AG04450 (cell line): ENCODE measurements around the gene LASP1. TPM values are rescaled to one million over a fixed set of nuclear protein-coding genes. Genes with fewer than 3 reads are reported as not detected.

Experiments
- CTCF ChIA-PET: fragments of 300-600, 350-600 bp; formaldehyde crosslinking; extraction: SDS; loops from one replicate; lab custom pipeline; 2022; ENCODE audit warnings: antibody characterized with exemption, inconsistent platforms; lab: Charles Lee
- POLR2A ChIA-PET: fragments of 350-600 bp; formaldehyde crosslinking; extraction: SDS; loops from one replicate; lab custom pipeline; 2021; ENCODE audit warnings: antibody characterized with exemption, inconsistent platforms; lab: Yijun Ruan, JAX
- DNase-seq: peaks from one replicate; pipeline ENCODE4 v3.0.0-alpha.2; 2011; ENCODE audit warnings: low read depth, low spot score
- H3K27ac ChIP-seq: one replicate; pipeline ENCODE4 v1.5.1; 2012; ENCODE audit warnings: low read depth, low read length, control low read depth
- H3K27me3 ChIP-seq: one replicate; pipeline ENCODE4 v1.6.0; 2012; ENCODE audit warnings: low read length; ENCODE audit not compliant: control insufficient read depth, insufficient read depth
- H3K4me3 ChIP-seq: 2 replicates; pipeline ENCODE4 v1.5.1; 2011; ENCODE audit warnings: mild to moderate bottlenecking, low read depth, low read length, control low read depth
- H3K9me3 ChIP-seq: 2 replicates; pipeline ENCODE4 v1.5.1; 2012; ENCODE audit warnings: low read length; ENCODE audit not compliant: control insufficient read depth, insufficient read depth
- polyA plus RNA-seq: library from polyadenylated mRNA; depleted of rRNA; stranded (reverse); fragments of >200 nt; gene quantifications from 2 replicates; pipeline ENCODE4 v1.2.3, GENCODE V29; 2011
- TF ChIP-seq, protein P1 (sequence below): IDR thresholded peaks from 2 replicates; pipeline ENCODE4 v1.5.1; 2011; ENCODE audit warnings: low read depth, low read length, control low read depth, inconsistent platforms

Gene LASP1
- polyA plus RNA-seq, 1 experiment, result 181 TPM

DNA sequence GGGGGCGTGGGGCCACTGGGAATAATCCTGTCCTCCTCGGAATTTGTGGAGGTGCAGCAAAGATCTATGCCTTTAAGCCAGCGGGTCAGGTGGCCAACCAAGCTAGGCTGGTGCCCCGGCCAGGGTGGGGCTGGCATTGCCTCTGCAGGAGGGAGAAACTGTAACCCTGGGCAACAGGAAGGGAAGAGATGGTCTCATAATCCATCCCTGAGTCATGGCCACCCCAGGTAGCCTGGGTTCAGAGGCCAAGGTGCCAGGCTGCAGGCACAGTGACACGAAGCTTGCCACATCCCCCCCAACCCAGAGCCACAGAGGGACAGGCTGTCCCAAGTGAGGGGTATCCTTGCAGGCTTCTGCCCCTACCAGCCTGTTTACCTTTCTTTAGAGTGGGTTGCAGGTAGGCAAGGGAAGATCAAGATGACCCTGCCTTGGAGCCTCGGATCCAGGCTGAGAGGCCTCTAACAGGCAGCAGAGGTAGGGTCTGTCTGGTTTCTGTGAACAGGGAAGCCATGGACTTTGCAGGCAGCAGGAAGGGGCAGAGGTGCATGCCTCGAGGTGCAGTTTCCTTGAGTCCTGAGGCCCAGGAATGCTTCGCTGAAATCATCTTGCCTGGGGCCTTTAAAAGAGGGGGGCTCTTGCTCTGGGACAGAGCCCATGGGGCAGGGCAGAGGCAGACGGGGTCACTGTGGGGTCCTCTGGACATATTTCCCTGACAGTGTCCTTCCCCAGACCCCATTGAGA is 4.0 kb downstream of the LASP1 start:
- Histone ChIP-seq H3K9me3 (no peaks in the 10 kb centered on the region; the same call in 1 of the 2 replicates), H3K4me3 (peak overlapping the region; percentile 98), H3K27ac (no peak overlapping the region), H3K27me3 (no peaks in the 10 kb centered on the region)
- CTCF ChIA-PET, result no interaction called here
- TF ChIP-seq, protein P1, sequence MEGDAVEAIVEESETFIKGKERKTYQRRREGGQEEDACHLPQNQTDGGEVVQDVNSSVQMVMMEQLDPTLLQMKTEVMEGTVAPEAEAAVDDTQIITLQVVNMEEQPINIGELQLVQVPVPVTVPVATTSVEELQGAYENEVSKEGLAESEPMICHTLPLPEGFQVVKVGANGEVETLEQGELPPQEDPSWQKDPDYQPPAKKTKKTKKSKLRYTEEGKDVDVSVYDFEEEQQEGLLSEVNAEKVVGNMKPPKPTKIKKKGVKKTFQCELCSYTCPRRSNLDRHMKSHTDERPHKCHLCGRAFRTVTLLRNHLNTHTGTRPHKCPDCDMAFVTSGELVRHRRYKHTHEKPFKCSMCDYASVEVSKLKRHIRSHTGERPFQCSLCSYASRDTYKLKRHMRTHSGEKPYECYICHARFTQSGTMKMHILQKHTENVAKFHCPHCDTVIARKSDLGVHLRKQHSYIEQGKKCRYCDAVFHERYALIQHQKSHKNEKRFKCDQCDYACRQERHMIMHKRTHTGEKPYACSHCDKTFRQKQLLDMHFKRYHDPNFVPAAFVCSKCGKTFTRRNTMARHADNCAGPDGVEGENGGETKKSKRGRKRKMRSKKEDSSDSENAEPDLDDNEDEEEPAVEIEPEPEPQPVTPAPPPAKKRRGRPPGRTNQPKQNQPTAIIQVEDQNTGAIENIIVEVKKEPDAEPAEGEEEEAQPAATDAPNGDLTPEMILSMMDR, result no peak
- DNase-seq, result no peak
- POLR2A ChIA-PET, result interaction anchor here (0.6 to 0.7 kb wide), 2 partner anchors 33 to 37 kb away, joined by 3 read pairs; no protein-coding TSS in a partner anchor

- TF ChIP-seq, protein P1, result no peak
- ChIA-PET POLR2A (interaction anchor here (0.6 kb wide), 1 partner anchor 45 kb away, joined by 3 read pairs; no protein-coding TSS in a partner anchor), CTCF (no interaction called here)
- DNase-seq, result no peak
- H3K9me3 ChIP-seq, result no peaks in the 10 kb centered on the region; the same call in 1 of the 2 replicates
- peak overlapping the region; percentile 1 for H3K27ac ChIP-seq
- H3K27me3 ChIP-seq, result no peaks in the 10 kb centered on the region
- peak overlapping the region; percentile 98 for H3K4me3 ChIP-seq
Observed at GRCh38 chr17:38874505-38875400, 4.9 kb downstream of the LASP1 start.

- TF ChIP-seq, protein P1, result no peak
- no peak for DNase-seq
- Histone ChIP-seq H3K27me3 (no peaks in the 10 kb centered on the region), H3K9me3 (no peaks in the 10 kb centered on the region), H3K27ac (peak overlapping the region; percentile 1), H3K4me3 (peak overlapping the region; percentile 98)
- ChIA-PET POLR2A (interaction anchor here (0.6 kb wide), 1 partner anchor 46 kb away, joined by 3 read pairs; no protein-coding TSS in a partner anchor), CTCF (no interaction called here)
Observed at GRCh38 chr17:38875477-38876075, 5.7 kb downstream of the LASP1 start.

DNA sequence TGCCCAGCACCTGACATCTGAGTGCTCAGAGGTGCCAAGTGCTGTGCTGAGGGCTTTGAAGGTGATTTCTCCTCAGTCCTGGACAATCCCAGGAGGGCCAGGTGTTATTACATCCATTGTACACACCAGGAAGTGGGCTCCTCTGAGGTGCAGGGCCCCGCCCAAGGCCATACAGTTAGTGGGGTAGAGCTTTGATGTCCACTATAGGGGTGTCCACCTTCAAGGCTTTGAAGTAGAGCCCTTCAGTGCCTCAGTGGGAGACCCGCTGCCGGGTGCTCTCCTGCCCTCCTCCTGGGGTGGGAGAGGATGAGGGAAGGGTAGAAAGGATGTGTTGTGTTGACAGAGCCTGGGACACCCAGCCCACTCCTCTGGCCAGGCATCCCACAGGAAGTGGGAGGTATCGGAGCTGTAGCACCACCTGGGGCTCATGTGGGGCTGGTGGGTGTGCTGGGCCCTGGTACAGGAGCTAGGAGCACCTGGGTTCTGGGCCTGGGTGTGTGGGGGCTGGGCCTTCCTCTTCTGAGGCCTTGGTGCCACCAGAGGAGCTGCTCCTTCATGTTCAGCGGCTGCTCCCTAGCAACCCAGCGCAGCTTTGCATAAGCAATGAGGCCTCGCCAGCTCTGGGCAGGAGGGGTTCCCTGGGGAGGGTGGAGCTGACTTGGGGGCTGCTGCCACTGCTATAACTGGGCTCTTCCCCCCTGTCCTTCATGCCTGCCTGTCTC is 7.4 kb downstream of the LASP1 start:
- H3K27me3 ChIP-seq, result no peaks in the 10 kb centered on the region
- H3K27ac ChIP-seq, result peak overlapping the region; percentile 39
- no peak for DNase-seq
- TF ChIP-seq, protein P1, result no peak
- ChIA-PET POLR2A (interaction anchor here (0.5 kb wide), 1 partner anchor 8 kb away, joined by 11 read pairs; no protein-coding TSS in a partner anchor), CTCF (no interaction called here)
- H3K4me3 ChIP-seq, result no peak overlapping the region
- no peaks in the 10 kb centered on the region for H3K9me3 ChIP-seq
